ENCODE data around the gene STX19.
"Not testable (repeated sequence)": the region's sequence is repeated elsewhere in the genome, so short reads cannot be mapped to it uniquely, and the experiment has no call there.

STX19 gene

GRCh38 chr3:93969997-93970396, 58.4 kb downstream of the STX19 start:
- DNase-seq = no peak

GRCh38 chr3:93969443-93969842, 59.0 kb downstream of the STX19 start:
- DNase-seq = no peak

GRCh38 chr3:93965106-93965505, 63.3 kb downstream of the STX19 start:
- not testable (repeated sequence) for DNase-seq
